NCI-H2081 treated with DMSO at 0.1 percent for 48 hours (cell line): Measurements from ENCODE around the gene PCSK5.

ENCODE experiments used
- DNase-seq: peaks from one replicate; lab custom pipeline; 2025; lab: John Stamatoyannopoulos, UW

Gene PCSK5

DNA sequence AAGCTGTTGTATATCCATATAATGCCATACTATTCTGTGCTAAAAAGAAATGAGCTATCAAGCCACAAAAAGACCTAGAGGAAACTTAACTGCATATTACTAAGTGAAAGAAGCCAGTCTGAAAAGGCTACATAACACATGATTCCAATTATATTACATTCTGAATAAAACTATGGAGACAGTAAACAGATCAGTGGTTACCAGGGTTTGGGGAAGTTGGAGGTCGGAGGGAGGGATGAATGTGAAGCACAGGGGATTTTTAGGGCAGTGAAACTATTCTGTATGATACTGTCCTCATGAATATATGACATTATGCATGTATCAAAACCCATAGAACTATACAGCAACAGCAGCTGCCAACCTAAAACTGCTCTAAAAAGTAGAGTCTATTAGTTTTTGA lies 509.4 kb downstream of the PCSK5 start:
- no peak for DNase-seq

DNA sequence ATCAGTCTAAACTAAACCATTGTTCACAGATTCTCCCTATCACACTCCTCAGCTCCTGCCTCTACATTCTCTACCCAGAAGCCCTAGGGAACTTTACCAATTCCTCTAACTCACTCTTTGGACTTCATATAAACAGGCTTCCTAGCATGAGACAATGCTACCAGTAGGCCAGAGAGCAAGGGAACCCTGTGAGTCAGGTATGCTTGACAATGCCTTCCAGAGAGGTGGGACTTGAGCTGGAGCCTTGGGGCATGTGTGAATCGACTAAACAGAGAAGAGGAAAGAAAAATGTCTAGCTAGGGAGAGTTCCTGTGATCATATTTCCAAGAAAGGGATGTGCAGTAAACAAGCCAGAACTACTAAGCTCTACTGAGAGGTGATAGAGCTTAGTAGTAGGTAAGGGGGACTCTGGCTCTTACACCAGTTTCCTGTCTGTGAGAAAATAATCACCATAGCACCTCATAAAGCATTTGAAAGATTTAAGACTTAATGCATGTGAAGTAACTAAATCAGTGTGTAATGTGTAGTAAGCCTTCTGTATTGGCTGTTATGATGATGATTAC lies 510.1 kb downstream of the PCSK5 start:
- no peak for DNase-seq

- DNase-seq: no peak
Observed at GRCh38 chr9:76401176-76401575, 510.7 kb downstream of the PCSK5 start.

GRCh38 chr9:76401580-76402354 lies 511.3 kb downstream of the PCSK5 start:
- no peak for DNase-seq

DNA sequence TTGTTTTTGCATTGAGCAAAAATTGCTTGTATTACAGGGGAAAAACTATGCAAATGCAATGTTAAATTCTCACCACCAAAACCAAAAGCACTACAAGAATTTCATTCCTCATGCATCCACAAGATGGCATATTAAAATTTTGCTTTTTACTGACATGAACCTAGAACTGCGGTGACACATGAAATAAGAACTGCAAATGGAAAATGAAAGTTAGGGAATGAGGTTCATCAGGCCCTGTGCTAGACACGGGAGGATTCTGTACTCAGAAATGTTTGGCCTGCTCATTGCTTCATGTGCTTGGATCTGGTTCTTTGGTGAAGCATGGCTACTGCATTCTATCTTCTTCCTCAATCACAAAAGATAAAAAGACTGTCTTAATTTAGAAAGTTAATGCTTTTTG lies 512.9 kb downstream of the PCSK5 start:
- peak; percentile 16 for DNase-seq

GRCh38 chr9:76404401-76404800 lies 513.9 kb downstream of the PCSK5 start:
- no peak for DNase-seq

- DNase-seq: no peak
Observed at GRCh38 chr9:76405340-76405739, 514.9 kb downstream of the PCSK5 start.

DNA sequence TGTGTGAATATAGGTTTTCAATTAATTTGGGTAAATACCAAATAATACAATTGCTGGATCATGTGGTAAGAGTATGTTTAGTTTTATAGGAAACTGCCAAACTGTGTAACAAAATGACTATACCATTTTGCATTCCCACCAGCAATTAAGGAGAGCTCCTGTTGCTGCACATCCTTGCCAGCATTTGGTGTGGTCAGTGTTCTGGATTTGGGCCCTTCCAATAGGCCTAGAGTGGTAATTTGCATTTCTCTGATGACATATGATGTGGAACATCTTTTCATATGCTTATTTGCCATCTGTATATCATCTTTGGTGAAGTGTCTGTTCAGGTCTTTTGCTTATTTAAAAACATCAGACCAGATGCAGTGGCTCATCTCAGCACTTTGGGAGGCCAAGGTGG lies 515.4 kb downstream of the PCSK5 start:
- no peak for DNase-seq
